ENCODE results near the gene MYL9.

Gene MYL9

DNA sequence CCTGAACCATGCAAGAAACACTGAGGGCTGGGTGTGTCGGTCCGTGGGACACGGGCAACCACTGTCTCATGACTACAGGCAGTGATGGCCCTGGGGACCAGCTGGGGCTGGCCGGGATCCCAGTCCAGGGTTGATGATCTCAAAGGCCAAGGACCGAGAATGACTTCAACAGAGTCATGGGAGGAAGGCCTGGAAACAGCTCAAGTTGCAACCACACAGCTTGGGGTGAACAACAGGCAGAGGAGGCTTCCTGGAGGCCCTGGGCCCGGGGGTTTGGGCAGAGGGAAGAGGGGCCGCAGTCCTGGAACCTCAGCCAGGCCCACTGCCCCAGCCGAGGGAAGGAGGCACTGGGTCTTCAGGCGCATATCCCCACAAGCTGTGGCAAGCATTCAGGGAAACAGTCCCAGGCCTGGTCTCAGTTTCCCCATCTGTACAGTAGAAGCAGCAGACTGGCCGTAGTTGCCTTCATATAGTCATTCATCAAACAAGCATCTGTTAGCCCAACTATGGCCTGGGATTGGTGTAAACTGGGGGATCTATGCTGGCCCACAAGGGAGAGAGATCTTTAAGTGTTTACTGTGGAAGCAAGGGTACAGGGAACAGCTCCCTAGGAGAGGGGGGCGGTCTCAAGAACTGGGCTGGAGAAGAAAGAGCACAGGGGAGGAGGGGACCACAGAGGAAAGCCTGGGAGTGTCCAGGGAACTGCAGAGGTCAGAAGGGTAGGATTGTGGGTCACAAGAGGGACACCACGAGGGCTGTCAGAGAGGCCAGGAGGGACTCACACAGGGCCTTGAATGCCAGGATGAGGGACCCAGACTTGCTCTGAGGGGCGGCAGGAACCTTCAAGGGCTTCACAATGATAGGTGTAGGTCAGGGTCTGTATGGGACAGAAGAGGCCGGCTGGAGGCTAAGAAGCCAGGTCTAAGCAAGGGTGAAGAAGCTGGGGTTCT lies 2.1 kb downstream of the MYL9 start:
- H3K4me3 ChIP-seq (ENCODE audit: low read depth, low read length), result peak overlapping the region; percentile 62
- DNase-seq (ENCODE audit: low read depth), result no peak
- TF ChIP-seq, protein P1, sequence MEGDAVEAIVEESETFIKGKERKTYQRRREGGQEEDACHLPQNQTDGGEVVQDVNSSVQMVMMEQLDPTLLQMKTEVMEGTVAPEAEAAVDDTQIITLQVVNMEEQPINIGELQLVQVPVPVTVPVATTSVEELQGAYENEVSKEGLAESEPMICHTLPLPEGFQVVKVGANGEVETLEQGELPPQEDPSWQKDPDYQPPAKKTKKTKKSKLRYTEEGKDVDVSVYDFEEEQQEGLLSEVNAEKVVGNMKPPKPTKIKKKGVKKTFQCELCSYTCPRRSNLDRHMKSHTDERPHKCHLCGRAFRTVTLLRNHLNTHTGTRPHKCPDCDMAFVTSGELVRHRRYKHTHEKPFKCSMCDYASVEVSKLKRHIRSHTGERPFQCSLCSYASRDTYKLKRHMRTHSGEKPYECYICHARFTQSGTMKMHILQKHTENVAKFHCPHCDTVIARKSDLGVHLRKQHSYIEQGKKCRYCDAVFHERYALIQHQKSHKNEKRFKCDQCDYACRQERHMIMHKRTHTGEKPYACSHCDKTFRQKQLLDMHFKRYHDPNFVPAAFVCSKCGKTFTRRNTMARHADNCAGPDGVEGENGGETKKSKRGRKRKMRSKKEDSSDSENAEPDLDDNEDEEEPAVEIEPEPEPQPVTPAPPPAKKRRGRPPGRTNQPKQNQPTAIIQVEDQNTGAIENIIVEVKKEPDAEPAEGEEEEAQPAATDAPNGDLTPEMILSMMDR (IDR thresholded peaks at IDR 0.05; ENCODE audit: low read depth, low read length, missing control alignments), result no peak
- in situ Hi-C loops (cut with HindIII; ENCODE audit: low sequenced_read_pairs), result no loop called here

DNA sequence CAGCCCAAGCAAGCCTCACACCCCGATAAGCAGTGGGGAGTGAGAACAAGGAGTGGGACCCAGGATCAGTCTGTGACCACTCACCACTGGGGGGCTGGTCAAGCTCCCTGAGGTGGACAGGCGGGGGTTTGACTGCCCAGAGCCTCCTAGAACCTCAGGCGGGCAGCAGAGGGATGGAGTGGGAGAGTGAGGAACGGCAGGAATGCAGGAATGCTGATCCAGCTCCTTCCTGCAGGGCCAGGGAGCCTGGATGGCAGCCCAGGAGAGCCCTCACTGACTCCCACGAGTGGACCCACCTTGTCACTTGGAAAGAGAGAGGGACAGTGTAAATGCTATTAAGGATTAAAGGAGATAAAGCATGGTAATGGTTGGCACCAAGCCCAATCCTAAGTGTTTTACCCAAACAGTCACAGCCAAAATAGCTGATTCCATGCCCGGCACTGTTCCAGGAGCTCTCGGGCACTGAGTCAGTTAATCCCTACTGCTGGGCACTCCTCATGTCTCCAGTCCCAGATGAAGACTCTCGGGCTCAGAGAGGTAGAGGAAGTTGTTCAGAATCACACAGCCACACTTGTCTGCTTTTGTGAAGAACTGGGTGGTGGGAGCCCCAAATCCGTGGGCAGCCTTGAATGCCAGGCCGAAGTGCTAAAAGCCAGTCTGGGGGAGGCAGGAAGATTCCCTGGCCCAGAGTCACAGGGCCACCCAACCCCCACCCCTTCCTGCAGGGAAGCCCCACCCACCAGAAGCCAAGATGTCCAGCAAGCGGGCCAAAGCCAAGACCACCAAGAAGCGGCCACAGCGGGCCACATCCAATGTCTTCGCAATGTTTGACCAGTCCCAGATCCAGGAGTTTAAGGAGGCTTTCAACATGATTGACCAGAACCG lies 3.1 kb downstream of the MYL9 start:
- no peak overlapping the region for H3K4me3 ChIP-seq (ENCODE audit: low read depth, low read length)
- DNase-seq (ENCODE audit: low read depth), result peak; percentile 37
- in situ Hi-C loops (cut with HindIII; ENCODE audit: low sequenced_read_pairs), result no loop called here
- TF ChIP-seq, protein P1 (IDR thresholded peaks at IDR 0.05; ENCODE audit: low read depth, low read length, missing control alignments), result no peak

DNA sequence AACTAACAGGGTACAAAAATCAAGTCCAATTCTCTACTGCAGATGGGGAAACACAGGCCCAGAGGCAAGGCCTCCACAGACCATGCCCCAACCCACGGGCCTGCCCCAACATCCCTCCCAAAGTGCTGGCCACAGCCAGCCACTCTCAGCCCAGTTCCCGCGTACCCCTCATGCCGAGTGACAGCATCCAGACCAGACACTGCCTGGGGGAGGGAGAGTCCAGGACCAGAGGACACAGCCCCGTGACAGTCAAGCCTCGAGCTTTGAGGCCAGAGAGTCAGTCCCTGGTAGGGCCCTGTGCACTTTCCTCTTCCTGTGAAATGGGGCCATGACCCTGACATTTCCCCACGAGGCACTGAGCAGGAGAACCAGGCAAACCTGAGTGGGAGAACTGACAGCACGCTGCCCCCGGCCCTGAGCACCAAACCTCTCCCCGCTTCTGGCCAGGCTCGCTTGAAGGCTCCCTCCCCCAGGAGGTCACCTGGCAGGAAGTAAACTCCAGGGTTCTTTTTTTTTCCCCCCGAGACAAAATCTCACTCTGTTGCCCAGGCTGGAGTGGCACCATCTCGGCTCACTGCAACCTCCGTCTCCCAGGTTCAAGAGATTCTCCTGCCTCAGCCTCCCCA lies 4.9 kb downstream of the MYL9 start:
- TF ChIP-seq, protein P1 (IDR thresholded peaks at IDR 0.05; ENCODE audit: low read depth, low read length, missing control alignments), result no peak
- no peak for DNase-seq (ENCODE audit: low read depth)
- in situ Hi-C loops (cut with HindIII; ENCODE audit: low sequenced_read_pairs), result no loop called here
- no peak overlapping the region for H3K4me3 ChIP-seq (ENCODE audit: low read depth, low read length)

- TF ChIP-seq, protein P1 (IDR thresholded peaks at IDR 0.05; ENCODE audit: low read depth, low read length, missing control alignments), result no peak
- H3K4me3 ChIP-seq (ENCODE audit: low read depth, low read length), result no peak overlapping the region
- in situ Hi-C loops (cut with HindIII; ENCODE audit: low sequenced_read_pairs), result no loop called here
- no peak for DNase-seq (ENCODE audit: low read depth)
Measured at GRCh38 chr20:36547186-36548005, 6.1 kb downstream of the MYL9 start.

GRCh38 chr20:36548006-36548315 lies 6.6 kb downstream of the MYL9 start:
- no peak for DNase-seq (ENCODE audit: low read depth)
- TF ChIP-seq, protein P1 (IDR thresholded peaks at IDR 0.05; ENCODE audit: low read depth, low read length, missing control alignments), result peak; percentile 44
- H3K4me3 ChIP-seq (ENCODE audit: low read depth, low read length), result no peak overlapping the region
- in situ Hi-C loops (cut with HindIII; ENCODE audit: low sequenced_read_pairs), result no loop called here
